Activated naive CD4-positive, alpha-beta T cell treated with anti-CD3 and anti-CD28 coated beads, Interleukin-2, amount 10 ng/mL, durations not matched to agents 7 days and 5 days (primary cell): ENCODE data around the gene LAMA3.
"Not testable (repeated sequence)": the region's sequence is repeated elsewhere in the genome, so short reads cannot be mapped to it uniquely, and the experiment has no call there.

ENCODE experiments used
- CTCF ChIA-PET: fragments of 350-600 bp; sonication (Branson Sonifier 250); formaldehyde crosslinking; loops from one replicate; lab custom pipeline; 2021; ENCODE audit warnings: antibody characterized with exemption; lab: Charles Lee
- DNase-seq: peaks from one replicate; pipeline ENCODE4 v3.0.0-alpha.2; 2020
- H3K27ac Mint-ChIP-seq: one replicate; pipeline ENCODE4 v1.8.0; 2021; ENCODE audit warnings: mild to moderate bottlenecking, moderate library complexity, mixed read lengths
- H3K27me3 Mint-ChIP-seq: one replicate; pipeline ENCODE4 v1.8.0; 2021; ENCODE audit warnings: mild to moderate bottlenecking, mixed read lengths
- H3K36me3 Mint-ChIP-seq: one replicate; pipeline ENCODE4 v1.8.0; 2021; ENCODE audit warnings: mixed read lengths
- H3K4me1 Mint-ChIP-seq: one replicate; pipeline ENCODE4 v1.8.0; 2021; ENCODE audit warnings: mixed read lengths
- H3K4me3 Mint-ChIP-seq: one replicate; pipeline ENCODE4 v1.8.0; 2021; ENCODE audit warnings: mild to moderate bottlenecking, moderate library complexity, mixed read lengths
- H3K9me3 Mint-ChIP-seq: one replicate; pipeline ENCODE4 v1.8.0; 2021; ENCODE audit warnings: mixed read lengths

Gene LAMA3

DNA sequence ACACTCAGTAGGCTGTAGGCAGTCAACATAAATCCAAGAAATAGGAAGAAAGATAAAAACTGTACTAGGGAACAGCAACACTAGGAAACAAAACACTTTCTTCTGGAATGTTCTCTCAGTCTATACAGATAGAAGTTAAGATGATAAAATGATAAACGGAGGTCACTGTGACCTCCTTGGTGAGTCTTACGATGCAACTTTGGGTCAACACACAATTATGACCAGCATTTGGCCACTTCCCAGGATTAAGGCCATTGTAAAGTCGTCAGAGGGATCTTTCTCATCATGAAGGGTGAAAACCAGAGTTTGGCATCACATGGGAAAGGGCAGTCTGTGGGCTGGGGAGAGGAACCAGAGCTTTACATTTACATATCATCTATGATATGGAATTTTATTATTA, 33.4 kb downstream of the LAMA3 start:
- no peak overlapping the region for H3K4me3 Mint-ChIP-seq
- H3K36me3 Mint-ChIP-seq: no peaks in the 10 kb centered on the region
- H3K9me3 Mint-ChIP-seq: no peaks in the 10 kb centered on the region
- no peak overlapping the region for H3K27ac Mint-ChIP-seq
- CTCF ChIA-PET: interaction anchor here (1.5 kb wide), 1 partner anchor 89 kb away, joined by 3 read pairs; no protein-coding TSS in a partner anchor
- H3K4me1 Mint-ChIP-seq: no peaks in the 10 kb centered on the region
- peaks cover 44% of the 10 kb centered on the region for H3K27me3 Mint-ChIP-seq
- no peak for DNase-seq

DNA sequence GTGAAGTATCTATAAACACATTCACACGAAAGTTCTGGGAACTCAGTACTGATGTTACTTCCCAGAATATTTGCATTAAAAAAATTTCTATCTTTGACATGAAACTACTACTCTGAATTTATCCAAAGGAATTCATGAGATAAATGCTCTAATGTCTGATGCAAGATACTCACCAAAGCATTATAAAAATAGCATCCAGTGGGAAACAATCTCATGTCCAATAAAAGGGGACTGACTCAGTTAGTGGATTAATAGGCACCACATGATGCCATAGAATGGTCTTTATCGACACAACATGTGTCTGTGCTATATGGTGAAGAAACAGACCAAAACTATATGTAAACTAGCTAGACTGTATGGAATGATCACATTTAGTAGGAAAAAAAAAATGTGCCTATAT, 33.9 kb downstream of the LAMA3 start:
- no peak overlapping the region for H3K27ac Mint-ChIP-seq
- no peaks in the 10 kb centered on the region for H3K36me3 Mint-ChIP-seq
- no peaks in the 10 kb centered on the region for H3K4me1 Mint-ChIP-seq
- peaks cover 44% of the 10 kb centered on the region for H3K27me3 Mint-ChIP-seq
- CTCF ChIA-PET: interaction anchor here (1.5 kb wide), 1 partner anchor 89 kb away, joined by 3 read pairs; no protein-coding TSS in a partner anchor
- no peaks in the 10 kb centered on the region for H3K9me3 Mint-ChIP-seq
- H3K4me3 Mint-ChIP-seq: no peak overlapping the region
- no peak for DNase-seq

DNA sequence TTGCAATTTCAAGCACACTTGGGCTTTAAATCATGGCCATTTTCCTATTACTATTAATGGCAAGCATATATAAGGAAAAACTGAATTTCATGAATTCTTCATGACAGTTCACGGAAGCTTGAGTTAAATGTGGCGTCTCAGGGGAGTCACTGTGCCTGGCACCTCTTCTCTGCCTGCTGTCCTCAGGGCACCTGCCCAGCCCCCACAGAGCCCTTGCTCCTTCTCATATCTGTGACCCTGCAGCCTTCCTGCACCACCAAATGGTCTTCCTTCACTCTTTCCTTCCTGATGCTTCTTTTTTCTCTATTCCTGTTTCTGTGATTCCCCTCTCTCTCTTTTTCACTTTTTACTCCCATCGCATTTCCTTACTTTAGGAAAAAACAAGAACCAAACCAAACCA, 35.4 kb downstream of the LAMA3 start:
- no peaks in the 10 kb centered on the region for H3K9me3 Mint-ChIP-seq
- DNase-seq: no peak
- no peak overlapping the region for H3K27ac Mint-ChIP-seq
- no peak overlapping the region for H3K4me3 Mint-ChIP-seq
- peaks cover 31% of the 10 kb centered on the region for H3K27me3 Mint-ChIP-seq
- H3K4me1 Mint-ChIP-seq: no peaks in the 10 kb centered on the region
- CTCF ChIA-PET: no interaction called here
- H3K36me3 Mint-ChIP-seq: no peaks in the 10 kb centered on the region

DNA sequence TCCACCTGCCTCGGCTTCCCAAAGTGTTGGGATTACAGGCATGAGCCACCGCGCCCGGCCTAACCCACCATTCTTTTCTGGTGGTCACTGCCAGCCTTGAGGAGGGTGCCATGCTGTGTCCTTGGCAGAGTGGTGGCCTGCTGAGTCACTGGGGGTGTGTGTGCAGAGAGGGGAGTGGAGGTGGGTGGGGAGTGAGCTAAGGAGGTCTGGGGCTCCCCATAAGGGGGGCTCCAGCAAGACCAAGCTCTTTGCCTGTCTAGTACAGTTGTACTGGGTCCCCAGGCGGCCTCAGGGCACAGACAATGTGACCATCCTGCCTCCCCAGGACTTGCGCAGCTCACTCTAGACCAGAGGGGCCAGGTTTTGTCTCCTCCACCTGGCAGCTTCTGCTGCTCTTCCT, 36.1 kb downstream of the LAMA3 start:
- CTCF ChIA-PET: no interaction called here
- H3K4me3 Mint-ChIP-seq: no peak overlapping the region
- no peaks in the 10 kb centered on the region for H3K36me3 Mint-ChIP-seq
- H3K9me3 Mint-ChIP-seq: no peaks in the 10 kb centered on the region
- H3K27me3 Mint-ChIP-seq: peaks cover 36% of the 10 kb centered on the region
- DNase-seq: no peak
- H3K4me1 Mint-ChIP-seq: no peaks in the 10 kb centered on the region
- H3K27ac Mint-ChIP-seq: no peak overlapping the region

DNA sequence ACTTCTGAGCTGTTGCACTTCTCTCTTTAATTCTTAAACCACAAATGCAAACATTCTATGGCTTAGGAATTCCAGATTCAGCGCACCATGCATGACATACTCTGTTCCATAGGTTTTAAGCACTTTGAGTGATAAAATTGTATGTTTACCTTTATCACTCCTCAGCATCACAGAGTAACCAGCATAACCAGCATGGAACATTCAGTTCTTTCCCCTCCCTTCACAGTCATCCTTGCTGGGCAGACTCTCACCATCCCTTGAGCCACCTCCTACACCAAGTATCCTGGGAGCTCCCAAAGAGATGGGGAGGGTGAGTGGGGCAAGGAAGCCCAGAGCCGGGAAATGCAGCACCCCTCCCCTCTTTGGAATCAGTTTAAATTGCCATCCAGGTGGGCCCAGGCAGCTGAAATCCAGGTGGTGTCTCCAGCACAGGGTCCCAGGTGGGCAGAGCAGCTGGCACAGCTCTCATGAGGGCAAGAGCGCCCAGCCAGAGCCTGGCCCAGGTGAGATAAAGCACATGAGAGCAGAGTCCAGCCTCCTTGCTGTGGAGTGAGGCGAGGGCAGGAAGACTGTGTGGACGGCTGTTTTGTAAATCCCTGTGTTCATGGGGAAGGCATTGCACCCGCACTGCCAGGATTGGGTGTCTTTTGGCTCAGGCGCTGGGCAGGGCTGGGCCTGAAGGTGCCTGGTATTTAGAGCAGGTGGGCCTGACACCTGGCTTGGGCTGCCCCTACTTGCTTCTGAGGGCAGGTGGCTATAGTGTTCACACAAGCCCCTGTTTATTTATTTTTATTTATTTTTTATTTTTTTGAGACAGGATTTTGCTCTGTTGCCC, 36.8 kb downstream of the LAMA3 start:
- H3K36me3 Mint-ChIP-seq: no peaks in the 10 kb centered on the region
- no peak overlapping the region for H3K27ac Mint-ChIP-seq
- CTCF ChIA-PET: no interaction called here
- DNase-seq: no peak
- H3K27me3 Mint-ChIP-seq: peaks cover 38% of the 10 kb centered on the region
- no peaks in the 10 kb centered on the region for H3K4me1 Mint-ChIP-seq
- no peaks in the 10 kb centered on the region for H3K9me3 Mint-ChIP-seq
- no peak overlapping the region for H3K4me3 Mint-ChIP-seq

DNA sequence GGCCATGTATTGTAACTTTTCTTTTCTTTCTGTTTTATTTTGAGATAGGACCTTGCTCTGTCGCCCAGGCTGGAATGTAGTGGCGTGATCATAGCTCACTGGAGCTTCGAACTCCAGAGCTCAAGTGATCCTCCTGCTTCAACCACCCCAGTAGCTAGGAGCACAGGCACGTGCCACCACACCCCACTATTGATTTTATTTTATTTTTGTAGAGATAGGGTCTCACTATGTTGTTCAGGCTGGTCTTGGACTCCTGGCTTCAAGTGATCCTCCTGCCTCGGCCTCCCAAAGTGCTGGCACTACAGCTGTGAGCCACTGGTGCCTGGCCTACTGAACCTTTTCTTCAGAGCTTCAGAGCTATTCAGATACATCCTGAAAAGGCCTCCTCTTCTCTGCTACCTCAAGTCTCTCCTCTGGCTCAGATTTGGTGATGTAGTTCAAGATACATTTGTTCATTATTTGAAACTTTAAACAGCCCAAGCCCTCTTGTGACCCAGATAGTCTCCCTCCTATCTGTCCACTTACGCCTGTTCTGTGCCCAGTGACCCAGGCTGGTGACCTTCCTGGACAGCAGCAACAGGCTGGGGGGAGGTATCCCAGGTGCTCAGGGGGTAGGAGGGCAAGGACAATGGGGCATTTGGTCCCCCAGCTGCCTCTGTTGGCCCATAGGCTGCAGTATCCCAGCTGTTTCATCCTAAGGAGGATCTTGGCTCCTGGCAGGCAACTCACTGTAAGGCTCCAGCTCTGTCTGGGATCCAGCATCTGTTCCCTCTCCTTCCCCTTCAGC, 38.6 kb downstream of the LAMA3 start:
- Mint-ChIP-seq H3K4me1 (no peaks in the 10 kb centered on the region), H3K27ac (no peak overlapping the region), H3K9me3 (no peaks in the 10 kb centered on the region), H3K4me3 (no peak overlapping the region), H3K36me3 (no peaks in the 10 kb centered on the region), H3K27me3 (peaks cover 45% of the 10 kb centered on the region)
- CTCF ChIA-PET: no interaction called here
- no peak for DNase-seq

DNA sequence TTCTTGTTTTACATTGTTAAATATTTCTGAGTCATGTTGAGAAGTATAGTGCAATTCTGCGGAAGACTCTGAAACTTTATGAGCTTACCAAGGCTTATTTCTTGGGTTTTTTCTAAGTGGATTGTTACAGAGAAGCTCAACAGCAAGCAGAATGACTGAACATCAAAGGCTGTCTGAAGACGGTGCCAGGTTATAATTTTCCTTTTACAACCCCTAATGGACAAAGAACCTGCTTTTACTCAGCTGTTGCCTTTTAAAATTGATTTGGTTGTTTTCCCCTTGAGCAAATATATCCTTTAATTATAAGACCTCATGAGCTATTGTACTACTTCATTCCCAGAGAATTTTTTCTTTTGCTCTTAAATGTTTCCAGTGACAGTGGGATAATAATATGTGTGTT, 41.6 kb downstream of the LAMA3 start:
- H3K4me1 Mint-ChIP-seq: no peaks in the 10 kb centered on the region
- no peak for DNase-seq
- no peak overlapping the region for H3K4me3 Mint-ChIP-seq
- peaks cover 46% of the 10 kb centered on the region for H3K27me3 Mint-ChIP-seq
- no peak overlapping the region for H3K27ac Mint-ChIP-seq
- H3K9me3 Mint-ChIP-seq: no peaks in the 10 kb centered on the region
- no peaks in the 10 kb centered on the region for H3K36me3 Mint-ChIP-seq
- CTCF ChIA-PET: no interaction called here

DNA sequence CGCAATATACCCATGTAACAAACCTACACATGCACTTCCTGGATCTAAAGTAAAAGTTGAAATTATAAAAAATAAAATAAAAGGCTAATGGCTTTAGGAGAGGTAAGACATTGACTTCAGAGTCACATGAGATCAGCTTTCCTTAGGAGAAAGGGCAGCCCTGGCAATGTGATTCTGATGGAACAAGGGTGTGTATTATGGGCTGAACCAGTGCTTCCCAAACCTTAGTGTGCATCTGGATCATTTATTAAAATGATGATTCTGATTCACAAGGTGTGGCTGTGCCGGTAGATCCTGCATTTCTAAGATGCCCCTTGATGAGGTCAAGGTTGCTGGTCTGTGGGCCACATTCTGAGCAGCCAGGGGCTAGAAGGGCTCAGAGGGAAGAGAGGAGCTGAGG, 42.6 kb downstream of the LAMA3 start:
- H3K4me1 Mint-ChIP-seq: no peaks in the 10 kb centered on the region
- no peak overlapping the region for H3K27ac Mint-ChIP-seq
- CTCF ChIA-PET: no interaction called here
- H3K4me3 Mint-ChIP-seq: no peak overlapping the region
- H3K36me3 Mint-ChIP-seq: no peaks in the 10 kb centered on the region
- no peak for DNase-seq
- H3K27me3 Mint-ChIP-seq: peaks cover 48% of the 10 kb centered on the region
- no peaks in the 10 kb centered on the region for H3K9me3 Mint-ChIP-seq

DNA sequence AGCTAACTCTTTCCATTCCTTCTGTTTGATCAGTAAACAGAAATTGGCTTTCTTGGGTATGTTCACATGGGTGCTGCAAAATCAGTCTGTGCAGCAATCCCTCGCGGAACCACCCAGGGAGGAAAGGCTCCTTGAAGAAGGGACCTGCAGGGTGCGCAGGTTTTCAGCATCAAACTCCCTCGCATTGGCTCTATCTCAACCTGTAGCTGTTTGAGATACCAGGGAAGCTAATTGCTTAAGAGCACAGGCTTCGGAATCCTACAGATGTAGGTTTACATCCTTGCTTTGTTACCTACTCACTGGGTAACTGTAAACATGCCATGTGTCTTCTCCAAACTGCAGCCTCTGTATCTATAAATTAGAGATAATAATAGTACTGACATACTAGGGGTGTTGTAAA, 43.2 kb downstream of the LAMA3 start:
- H3K4me1 Mint-ChIP-seq: peaks cover 3% of the 10 kb centered on the region
- H3K27me3 Mint-ChIP-seq: peaks cover 53% of the 10 kb centered on the region
- CTCF ChIA-PET: no interaction called here
- H3K9me3 Mint-ChIP-seq: no peaks in the 10 kb centered on the region
- DNase-seq: no peak
- H3K4me3 Mint-ChIP-seq: no peak overlapping the region
- no peaks in the 10 kb centered on the region for H3K36me3 Mint-ChIP-seq
- no peak overlapping the region for H3K27ac Mint-ChIP-seq

DNA sequence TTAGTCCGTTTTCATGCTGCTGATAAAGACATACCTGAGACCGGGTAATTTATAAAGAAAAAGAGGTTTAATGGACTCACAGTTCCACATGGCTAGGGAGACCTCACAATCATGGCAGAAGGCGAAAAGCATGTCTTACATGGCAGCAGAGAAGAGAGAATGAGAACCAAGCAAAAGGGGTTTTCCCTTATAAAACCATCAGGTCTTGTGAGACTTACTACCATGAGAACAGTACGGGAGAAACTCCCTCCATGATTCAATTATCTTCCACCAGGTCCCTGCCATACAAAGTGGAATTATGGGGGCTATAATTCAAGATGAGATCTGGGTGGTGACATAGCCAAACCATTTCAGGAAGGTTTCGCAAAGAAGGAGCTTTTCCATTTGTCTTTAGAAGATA, 44.0 kb downstream of the LAMA3 start:
- Mint-ChIP-seq H3K27me3 (peaks cover 58% of the 10 kb centered on the region), H3K4me1 (peaks cover 12% of the 10 kb centered on the region)
- H3K4me3 Mint-ChIP-seq, H3K36me3 Mint-ChIP-seq, H3K9me3 Mint-ChIP-seq, CTCF ChIA-PET, DNase-seq, H3K27ac Mint-ChIP-seq: not testable (repeated sequence)

DNA sequence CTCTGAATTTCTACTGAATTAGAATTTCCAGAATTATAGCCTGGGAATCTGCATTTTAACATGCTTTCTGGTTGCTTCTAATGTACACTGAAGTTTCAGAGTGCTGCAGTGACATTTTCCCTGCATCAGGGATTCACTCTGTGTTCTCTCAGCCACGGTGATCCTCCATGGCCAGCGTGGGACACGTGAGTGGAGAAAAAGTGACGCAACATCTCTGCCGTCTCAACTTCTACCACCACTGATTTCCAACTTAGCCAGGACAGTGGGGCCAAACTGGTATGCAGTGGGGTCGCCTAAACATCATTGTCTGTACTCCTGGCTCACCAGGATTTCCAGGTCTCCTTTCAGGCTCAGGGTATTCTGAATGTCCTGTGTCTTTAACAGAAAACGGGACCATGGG, 44.6 kb downstream of the LAMA3 start:
- H3K27ac Mint-ChIP-seq: no peak overlapping the region
- no peaks in the 10 kb centered on the region for H3K9me3 Mint-ChIP-seq
- peaks cover 64% of the 10 kb centered on the region for H3K27me3 Mint-ChIP-seq
- CTCF ChIA-PET: no interaction called here
- DNase-seq: no peak
- no peaks in the 10 kb centered on the region for H3K36me3 Mint-ChIP-seq
- H3K4me1 Mint-ChIP-seq: peaks cover 18% of the 10 kb centered on the region
- no peak overlapping the region for H3K4me3 Mint-ChIP-seq

DNA sequence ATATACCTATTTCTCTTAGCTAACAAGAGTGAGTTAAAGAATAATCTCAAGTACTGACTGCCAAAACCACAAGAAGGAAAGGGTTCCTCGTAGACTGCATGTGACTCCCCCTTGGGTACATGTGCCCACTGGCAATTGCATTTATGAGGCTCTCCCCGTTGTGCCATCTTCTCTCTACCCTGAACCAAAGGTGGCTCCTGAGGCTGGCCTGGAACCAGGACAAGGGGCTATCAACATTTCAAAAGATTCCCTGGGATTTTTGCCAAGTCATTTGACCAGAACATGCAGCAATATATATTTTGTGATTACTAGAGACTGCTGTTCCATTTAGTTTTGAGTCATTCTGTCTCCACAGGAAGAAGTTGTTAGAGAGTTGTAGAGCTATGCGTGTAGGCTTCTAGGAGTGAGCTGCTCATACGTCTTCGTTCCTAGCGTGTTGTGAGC, 45.8 kb downstream of the LAMA3 start:
- CTCF ChIA-PET: no interaction called here
- H3K9me3 Mint-ChIP-seq: no peaks in the 10 kb centered on the region
- no peaks in the 10 kb centered on the region for H3K36me3 Mint-ChIP-seq
- DNase-seq: no peak
- peaks cover 68% of the 10 kb centered on the region for H3K27me3 Mint-ChIP-seq
- no peak overlapping the region for H3K27ac Mint-ChIP-seq
- H3K4me3 Mint-ChIP-seq: no peak overlapping the region
- H3K4me1 Mint-ChIP-seq: peaks cover 23% of the 10 kb centered on the region

DNA sequence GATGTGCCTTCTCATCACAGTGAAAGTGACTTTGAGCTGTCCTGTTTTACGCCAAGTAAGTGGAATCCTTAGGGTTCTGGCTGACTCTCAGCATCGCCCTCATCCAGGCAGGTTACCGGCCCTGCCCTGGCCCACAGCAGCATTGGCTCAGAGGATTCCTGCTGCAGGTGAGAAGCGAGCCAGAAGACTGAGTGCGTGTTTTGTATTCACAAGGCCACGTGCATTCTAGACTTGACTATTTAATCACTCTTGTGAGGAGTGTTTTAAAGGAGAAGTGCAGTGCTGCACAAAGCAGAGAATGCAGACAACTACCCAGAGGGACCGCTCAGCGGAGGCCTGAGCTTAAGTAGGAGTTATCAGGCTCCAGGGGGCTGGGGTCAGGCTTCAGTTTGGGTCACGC, 48.3 kb downstream of the LAMA3 start:
- peaks cover 67% of the 10 kb centered on the region for H3K27me3 Mint-ChIP-seq
- CTCF ChIA-PET: no interaction called here
- peaks cover 23% of the 10 kb centered on the region for H3K4me1 Mint-ChIP-seq
- no peaks in the 10 kb centered on the region for H3K9me3 Mint-ChIP-seq
- no peaks in the 10 kb centered on the region for H3K36me3 Mint-ChIP-seq
- no peak overlapping the region for H3K4me3 Mint-ChIP-seq
- no peak for DNase-seq
- no peak overlapping the region for H3K27ac Mint-ChIP-seq

DNA sequence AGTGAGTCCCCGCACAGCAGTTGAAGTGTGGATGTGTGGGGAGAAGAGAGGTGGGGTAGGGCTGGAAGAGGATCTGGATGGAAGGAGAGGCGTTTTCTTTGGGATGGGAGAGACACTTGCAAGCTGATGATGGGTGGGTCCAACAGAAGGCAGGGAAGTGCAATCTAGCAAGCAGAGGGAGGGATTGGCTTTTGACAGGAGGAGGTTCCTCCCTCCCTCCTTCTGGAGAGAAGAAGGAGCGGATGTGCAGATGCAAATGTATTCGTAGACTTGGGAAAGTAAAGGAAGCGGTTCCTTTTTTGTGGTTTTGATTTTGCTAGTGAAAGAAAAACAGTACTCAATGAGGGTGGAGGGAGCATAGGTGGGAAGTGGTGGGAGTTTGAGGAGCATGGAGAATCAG, 48.9 kb downstream of the LAMA3 start:
- peaks cover 23% of the 10 kb centered on the region for H3K4me1 Mint-ChIP-seq
- H3K9me3 Mint-ChIP-seq: no peaks in the 10 kb centered on the region
- H3K36me3 Mint-ChIP-seq: no peaks in the 10 kb centered on the region
- peak overlapping the region; percentile 2 for H3K4me3 Mint-ChIP-seq
- peaks cover 64% of the 10 kb centered on the region for H3K27me3 Mint-ChIP-seq
- H3K27ac Mint-ChIP-seq: no peak overlapping the region
- CTCF ChIA-PET: no interaction called here
- DNase-seq: no peak

DNA sequence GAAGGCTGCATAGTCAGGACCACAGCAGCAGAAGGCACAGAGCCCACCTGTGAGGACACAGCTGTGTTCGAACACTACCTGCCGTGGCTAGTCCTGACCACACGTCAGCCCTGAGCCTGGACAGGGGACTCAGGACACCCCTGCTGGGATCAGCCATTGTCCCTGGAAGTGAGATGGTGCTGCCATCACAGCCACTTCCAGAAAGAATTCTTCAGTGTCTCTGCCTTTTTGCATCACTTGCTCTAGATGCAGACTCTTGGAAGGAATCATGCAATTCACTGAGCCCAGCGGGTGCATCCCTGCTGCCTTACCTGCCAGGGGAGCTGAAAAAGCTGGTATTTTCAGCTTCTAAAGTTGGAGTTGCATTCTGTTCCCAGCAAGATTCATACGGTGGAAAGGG, 49.3 kb downstream of the LAMA3 start:
- peaks cover 23% of the 10 kb centered on the region for H3K4me1 Mint-ChIP-seq
- no peaks in the 10 kb centered on the region for H3K9me3 Mint-ChIP-seq
- H3K27ac Mint-ChIP-seq: no peak overlapping the region
- no peak for DNase-seq
- peaks cover 62% of the 10 kb centered on the region for H3K27me3 Mint-ChIP-seq
- H3K36me3 Mint-ChIP-seq: no peaks in the 10 kb centered on the region
- CTCF ChIA-PET: no interaction called here
- H3K4me3 Mint-ChIP-seq: no peak overlapping the region
